HT-29 (cell line): ENCODE results near the gene NOB1. TPM values are rescaled to one million over a fixed set of nuclear protein-coding genes. Genes with fewer than 3 reads are reported as not detected.
"Not testable (repeated sequence)": the region's sequence is repeated elsewhere in the genome, so short reads cannot be mapped to it uniquely, and the experiment has no call there.

ENCODE experiments used
- DNase-seq: peaks from one replicate; pipeline ENCODE4 v3.0.0-alpha.2; 2015; ENCODE audit warnings: low spot score
- total RNA-seq: library from RNA; depleted of rRNA; stranded (reverse); fragments of >200 nt; shearing (Covaris generic); gene quantifications from 2 replicates; pipeline ENCODE4 v1.2.3, GENCODE V29; 2014

The NOB1 gene
- total RNA-seq, 1 experiment from 2014 or later = 37.2 TPM

GRCh38 chr16:69761983-69762813, 7.5 kb upstream of the NOB1 start, which contains the start of gene WWP2:
Gene WWP2 (plus strand): TSS chr16:69762332. CDS start chr16:69787011, 24,679 bp downstream.
- DNase-seq = peak; percentile 89

GRCh38 chr16:69757375-69757774, 2.6 kb upstream of the NOB1 start:
- DNase-seq = not testable (repeated sequence)

GRCh38 chr16:69756705-69757104, 2.0 kb upstream of the NOB1 start:
- DNase-seq = no peak

GRCh38 chr16:69754143-69754468, 620 bp downstream of the NOB1 start:
- no peak for DNase-seq

DNA sequence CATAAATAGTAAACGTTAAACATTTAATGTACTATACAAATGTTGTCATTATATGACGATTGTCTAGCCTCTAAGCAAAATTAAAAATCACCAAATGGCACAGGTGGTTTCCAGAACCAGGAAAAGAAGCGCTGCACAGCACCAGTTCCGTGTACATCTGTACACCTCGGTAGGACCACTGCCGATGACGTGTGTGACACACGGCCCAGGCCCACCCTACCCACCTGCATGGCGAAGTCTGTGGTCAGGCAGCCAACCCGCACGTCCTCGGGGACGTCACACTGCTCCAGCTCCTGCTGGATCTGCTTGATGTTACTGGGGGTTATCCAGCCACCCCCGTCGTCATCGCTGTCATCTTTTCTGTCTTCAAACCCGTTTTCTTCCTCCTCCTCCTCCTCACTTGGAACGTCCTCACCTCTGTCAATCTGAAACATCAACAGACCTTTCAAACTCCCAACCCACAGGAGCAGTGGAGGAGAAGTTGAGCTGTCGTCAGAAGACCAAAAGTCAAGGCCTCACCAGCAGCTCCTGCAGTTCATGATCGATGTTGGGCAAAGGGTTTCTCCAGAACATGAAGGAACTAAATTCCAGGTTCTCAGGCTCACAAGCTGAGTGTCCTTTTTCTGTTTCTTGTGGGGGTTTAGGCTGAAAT, 5.9 kb downstream of the NOB1 start:
- DNase-seq = no peak

- no peak for DNase-seq
Measured at GRCh38 chr16:69747115-69747514, 7.6 kb downstream of the NOB1 start.

DNA sequence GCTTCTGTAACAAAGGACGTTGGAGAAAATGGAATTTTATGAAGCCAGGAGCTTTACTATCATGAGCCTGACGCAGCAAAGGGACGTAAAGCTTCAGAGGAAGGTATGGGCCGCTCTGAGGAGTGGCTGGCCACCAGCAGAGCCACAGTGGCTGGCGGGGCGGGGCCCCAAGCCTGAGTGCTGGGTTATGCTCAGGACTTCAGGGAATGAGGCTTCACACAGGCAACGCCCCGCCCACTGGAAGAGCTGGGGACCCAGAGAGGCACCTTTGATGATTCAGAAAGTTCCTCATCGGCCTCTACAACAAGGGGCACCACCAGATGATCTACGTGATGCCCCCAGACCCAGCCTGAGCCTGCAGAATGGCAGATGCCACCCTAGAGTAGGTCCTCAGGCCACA, 8.8 kb downstream of the NOB1 start:
- DNase-seq = no peak

DNA sequence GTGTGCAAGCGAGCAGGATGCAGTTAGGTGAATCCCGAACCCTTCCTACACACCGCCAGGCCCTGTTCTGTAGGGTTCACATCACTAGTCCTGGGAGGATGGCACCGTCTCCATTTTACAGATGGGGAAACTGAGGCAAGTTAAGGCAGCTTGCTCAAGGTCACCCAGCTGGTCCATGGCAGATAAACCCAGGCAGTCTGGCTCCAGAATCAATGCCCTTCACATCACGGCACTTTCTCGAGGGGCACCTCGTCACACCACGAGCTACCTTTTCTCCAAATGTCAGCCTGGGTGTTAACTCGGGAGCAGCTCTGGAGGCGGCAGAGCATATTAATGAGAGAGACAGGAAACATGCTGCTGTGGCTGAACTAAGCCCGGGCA, 9.5 kb downstream of the NOB1 start:
- DNase-seq = no peak

GRCh38 chr16:69744363-69745231, 10.1 kb downstream of the NOB1 start:
- DNase-seq = no peak

DNA sequence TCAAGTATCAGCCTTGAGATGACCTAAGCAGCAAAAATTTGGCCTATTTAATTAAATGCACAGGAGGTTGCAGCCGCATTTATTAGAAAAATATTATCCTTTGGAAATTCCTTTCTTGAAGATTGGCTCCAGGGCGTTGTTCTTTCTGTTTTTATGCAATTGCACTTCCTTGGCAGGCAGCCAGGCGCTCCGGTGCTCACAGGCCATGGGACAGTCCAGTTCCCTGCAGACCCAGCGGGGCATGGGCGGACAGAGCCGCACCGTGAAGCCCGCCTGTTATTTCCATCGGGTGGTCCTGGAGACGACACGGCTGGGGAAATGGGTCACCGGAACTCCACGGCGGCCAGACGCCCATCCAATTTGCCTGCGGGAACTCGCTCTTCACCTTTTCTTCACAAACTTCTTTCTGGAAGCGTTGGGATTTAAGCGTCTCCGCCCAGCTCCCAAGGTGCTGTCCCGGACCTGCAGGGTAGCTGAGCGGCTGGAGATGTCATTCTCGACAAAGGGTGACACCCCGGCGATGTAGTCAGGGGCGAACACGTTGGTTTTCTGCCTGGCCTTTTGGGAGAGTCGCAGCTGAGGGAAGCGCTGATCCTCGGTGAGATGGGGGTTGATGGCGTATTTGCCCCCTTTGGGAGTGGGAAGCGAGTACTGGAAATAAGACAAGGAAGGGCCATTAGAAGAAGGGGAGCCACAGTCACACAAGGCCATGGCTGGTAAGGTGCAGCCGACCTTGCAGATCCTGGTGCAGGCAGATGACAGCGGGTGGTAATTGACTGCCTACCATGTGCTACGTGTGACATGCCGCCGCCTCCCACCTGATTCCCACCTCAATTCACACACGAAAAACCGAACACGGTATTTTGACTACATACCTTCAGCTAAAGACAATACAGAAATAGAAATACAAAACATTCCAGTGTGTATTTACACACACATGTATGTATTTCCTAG, 12.5 kb downstream of the NOB1 start:
- peak; percentile 60 for DNase-seq

- DNase-seq = no peak
Measured at GRCh38 chr16:69741519-69741918, 13.2 kb downstream of the NOB1 start.

DNA sequence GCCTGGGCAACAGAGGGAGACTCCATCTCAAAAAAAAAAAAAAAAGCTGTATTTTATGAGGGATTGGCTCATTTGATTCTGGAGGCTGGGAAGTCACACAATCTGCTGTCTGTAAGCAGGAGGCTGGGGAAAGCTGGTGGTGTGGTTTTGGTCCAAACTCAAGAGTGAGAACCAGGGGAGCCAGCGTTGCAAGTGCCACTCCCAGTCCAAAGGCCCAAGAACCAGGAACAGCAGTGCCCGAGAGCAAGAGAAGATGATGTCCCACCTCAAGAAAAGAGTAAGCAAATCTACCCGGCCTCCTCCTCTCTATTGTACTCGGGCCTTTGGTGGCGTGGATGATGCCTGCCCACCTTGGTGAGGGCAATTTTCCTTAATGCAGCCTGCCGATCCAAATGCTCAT, 22.6 kb downstream of the NOB1 start:
- DNase-seq = no peak

DNA sequence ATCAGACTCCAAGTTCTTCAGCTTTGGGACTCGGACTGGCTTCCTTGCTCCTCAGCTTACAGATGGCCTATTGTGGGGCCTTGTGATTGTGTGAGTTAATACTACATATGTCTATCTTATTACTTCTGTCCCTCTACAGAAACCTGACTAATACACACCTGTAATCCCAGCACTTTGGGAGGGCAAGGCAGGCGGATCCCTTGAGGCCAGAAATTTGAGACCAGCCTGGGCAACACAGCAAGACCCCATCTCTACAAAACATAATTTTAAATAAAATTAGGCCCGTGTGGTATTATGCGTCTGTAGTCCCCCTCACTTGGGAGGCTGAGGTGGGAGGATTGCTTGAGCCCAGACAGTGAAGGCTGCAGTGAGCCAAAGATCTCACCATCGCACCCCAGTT, 23.4 kb downstream of the NOB1 start:
- not testable (repeated sequence) for DNase-seq

- not testable (repeated sequence) for DNase-seq
Measured at GRCh38 chr16:69729030-69729429, 25.7 kb downstream of the NOB1 start.

- peak; percentile 45 for DNase-seq
Measured at GRCh38 chr16:69727916-69728270, 26.8 kb downstream of the NOB1 start.

GRCh38 chr16:69726313-69727060, 28.2 kb downstream of the NOB1 start, which contains the start of gene NQO1:
Gene NQO1 (minus strand): TSS chr16:69726560. CDS start chr16:69726439, 121 bp downstream.
- peak; percentile 99 for DNase-seq

- peak; percentile 42 for DNase-seq
Measured at GRCh38 chr16:69725480-69726312, 29.0 kb downstream of the NOB1 start.

- peak; percentile 48 for DNase-seq
Measured at GRCh38 chr16:69724981-69725479, 29.7 kb downstream of the NOB1 start.

DNA sequence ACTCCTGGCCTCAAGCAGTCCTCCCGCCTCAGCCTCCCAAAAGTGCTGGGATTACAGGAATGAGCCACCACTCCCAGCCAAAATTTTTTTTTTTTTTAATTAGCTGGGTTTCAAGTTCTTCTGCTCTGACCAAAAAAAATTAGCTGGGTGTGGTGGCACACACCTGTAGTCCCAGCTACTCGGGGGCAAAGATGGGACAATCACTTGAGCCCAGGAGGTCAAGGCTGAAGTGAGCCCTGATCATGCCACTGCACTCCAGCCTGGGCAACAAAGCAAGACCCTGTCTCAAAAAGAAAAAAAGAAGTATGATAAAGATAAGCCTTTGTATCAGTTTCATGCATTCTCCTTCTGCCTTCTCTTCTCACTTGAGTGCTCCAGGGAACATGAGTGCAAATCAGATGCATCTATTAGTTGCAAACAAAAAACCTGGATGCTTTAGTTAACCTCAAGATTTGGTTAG, 30.3 kb downstream of the NOB1 start:
- peak; percentile 37 for DNase-seq
